ENCODE data around the gene NAPA. TPM values are rescaled to one million over a fixed set of nuclear protein-coding genes. Genes with fewer than 3 reads are reported as not detected.

The NAPA gene
- total and polyA plus RNA-seq, 2 of the 13 experiments (the other 11 are each of a cell fraction or from before 2014, with no cell fraction given), result 32.6 to 65.9 TPM

GRCh38 chr19:47471733-47472457 is 43.0 kb downstream of the NAPA start, which contains the start of gene SLC8A2:
TSS of gene SLC8A2 (minus strand) at chr19:47471893. CDS start at chr19:47466403, 5,490 bp downstream.
- ChIA-PET POLR2A (no interaction called here), CTCF (ENCODE audit: low intra/inter-chr PET ratio, low total read pairs) (no interaction called here)
- in situ Hi-C loops (cut with HindIII; ENCODE audit: extremely low pct_ligation_motif_present, low pct_unique_long_range_greater_than_20kb) (no loop called here), intact Hi-C loops (cut with micrococcal nuclease; ENCODE audit: unreplicated experiment) (no loop called here)
- H4K20me1 ChIP-seq (ENCODE audit: insufficient read depth, low read length), result no peaks in the 10 kb centered on the region
- H3K79me2 ChIP-seq (ENCODE audit: insufficient read depth, low read length), result no peaks in the 10 kb centered on the region
- no peak within 1 kb of the TSS for H2AFZ ChIP-seq (ENCODE audit: low read length)
- peaks cover 3 to 40% of the 10 kb centered on the region in 2 experiments; a peak in 4 of 5 replicates for H3K27me3 ChIP-seq (ENCODE audit: control insufficient read depth in 1 of 2, insufficient read depth in 2 of 2, low read length in 2 of 2)
- peaks cover 6% of the 10 kb centered on the region; the same call in 1 of the 2 replicates for H3K4me1 ChIP-seq (ENCODE audit: insufficient read depth, low read length)
- FAIRE-seq (no peak), ATAC-seq (peak; percentile 35), DNase-seq (ENCODE audit: low spot score) (peak; percentile 52)
- H3K36me3 ChIP-seq (replicated peaks in 1 of 2; ENCODE audit: control insufficient read depth in 1 of 2, insufficient read depth in 2 of 2, low read length in 2 of 2), result no peaks in the 10 kb centered on the region
- H3K9ac ChIP-seq (ENCODE audit: insufficient read depth, low read depth, low read length), result no peak within 1 kb of the TSS
- no peaks in the 10 kb centered on the region for H3K9me3 ChIP-seq (ENCODE audit: low read length)
- H3K4me3 ChIP-seq (replicated peaks in 1 of 3; ENCODE audit: insufficient read depth in 1 of 3, low read depth in 2 of 3, low read length in 3 of 3), result peak within 1 kb of the TSS in 1 of 3 experiments; percentile 16; a peak in 1 of 6 replicates
- no TSS peak for BruUV-seq (replicated peaks)
- no peak within 1 kb of the TSS for H3K27ac ChIP-seq (ENCODE audit: extremely low read length, insufficient read depth, low read length)
- H3K4me2 ChIP-seq (ENCODE audit: low read depth, low read length), result peak within 1 kb of the TSS; percentile 58; the same call in 1 of the 2 replicates
- WGBS (ENCODE audit: low lambda C conversion rate), result 11% methylated on average over 26 of the region's 29 CpGs
- TF ChIP-seq ZNF20 (CRISPR knock-in tag; IDR thresholded peaks at IDR 0.05) (no peak), HOXA7 (CRISPR knock-in tag; IDR thresholded peaks at IDR 0.05) (no peak), ZNF891 (CRISPR knock-in tag; IDR thresholded peaks at IDR 0.05) (no peak), ZMAT3 (CRISPR knock-in tag; conservative IDR thresholded peaks at IDR 0.05) (0 out of 2 replicates have a peak, but pooled peaks have one; percentile 35), ZNF687 (CRISPR knock-in tag; IDR thresholded peaks at IDR 0.05) (peak; percentile 46), MEF2D (CRISPR knock-in tag; IDR thresholded peaks at IDR 0.05) (peak; percentile 66; the same call in 1 of the 2 replicates), ZC3H13 (CRISPR knock-in tag; IDR thresholded peaks at IDR 0.05) (0 out of 2 replicates have a peak, but pooled peaks have one; percentile 30), MAZ (IDR thresholded peaks at IDR 0.05; ENCODE audit: borderline replicate concordance, low read depth, low read length) (peak; percentile 84), MAZ (CRISPR knock-in tag; IDR thresholded peaks at IDR 0.05; ENCODE audit: low read depth) (peak; percentile 70)
- TF ChIP-seq, protein P1, sequence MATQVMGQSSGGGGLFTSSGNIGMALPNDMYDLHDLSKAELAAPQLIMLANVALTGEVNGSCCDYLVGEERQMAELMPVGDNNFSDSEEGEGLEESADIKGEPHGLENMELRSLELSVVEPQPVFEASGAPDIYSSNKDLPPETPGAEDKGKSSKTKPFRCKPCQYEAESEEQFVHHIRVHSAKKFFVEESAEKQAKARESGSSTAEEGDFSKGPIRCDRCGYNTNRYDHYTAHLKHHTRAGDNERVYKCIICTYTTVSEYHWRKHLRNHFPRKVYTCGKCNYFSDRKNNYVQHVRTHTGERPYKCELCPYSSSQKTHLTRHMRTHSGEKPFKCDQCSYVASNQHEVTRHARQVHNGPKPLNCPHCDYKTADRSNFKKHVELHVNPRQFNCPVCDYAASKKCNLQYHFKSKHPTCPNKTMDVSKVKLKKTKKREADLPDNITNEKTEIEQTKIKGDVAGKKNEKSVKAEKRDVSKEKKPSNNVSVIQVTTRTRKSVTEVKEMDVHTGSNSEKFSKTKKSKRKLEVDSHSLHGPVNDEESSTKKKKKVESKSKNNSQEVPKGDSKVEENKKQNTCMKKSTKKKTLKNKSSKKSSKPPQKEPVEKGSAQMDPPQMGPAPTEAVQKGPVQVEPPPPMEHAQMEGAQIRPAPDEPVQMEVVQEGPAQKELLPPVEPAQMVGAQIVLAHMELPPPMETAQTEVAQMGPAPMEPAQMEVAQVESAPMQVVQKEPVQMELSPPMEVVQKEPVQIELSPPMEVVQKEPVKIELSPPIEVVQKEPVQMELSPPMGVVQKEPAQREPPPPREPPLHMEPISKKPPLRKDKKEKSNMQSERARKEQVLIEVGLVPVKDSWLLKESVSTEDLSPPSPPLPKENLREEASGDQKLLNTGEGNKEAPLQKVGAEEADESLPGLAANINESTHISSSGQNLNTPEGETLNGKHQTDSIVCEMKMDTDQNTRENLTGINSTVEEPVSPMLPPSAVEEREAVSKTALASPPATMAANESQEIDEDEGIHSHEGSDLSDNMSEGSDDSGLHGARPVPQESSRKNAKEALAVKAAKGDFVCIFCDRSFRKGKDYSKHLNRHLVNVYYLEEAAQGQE (IDR thresholded peaks at IDR 0.05; ENCODE audit: borderline replicate concordance in 1 of 2, low read depth in 1 of 2, low read length in 2 of 2), result peak; percentile 83 to 95
